ENCODE measurements around the gene PUM1.
"Not testable (repeated sequence)": the region's sequence is repeated elsewhere in the genome, so short reads cannot be mapped to it uniquely, and the experiment has no call there.

Gene PUM1

DNA sequence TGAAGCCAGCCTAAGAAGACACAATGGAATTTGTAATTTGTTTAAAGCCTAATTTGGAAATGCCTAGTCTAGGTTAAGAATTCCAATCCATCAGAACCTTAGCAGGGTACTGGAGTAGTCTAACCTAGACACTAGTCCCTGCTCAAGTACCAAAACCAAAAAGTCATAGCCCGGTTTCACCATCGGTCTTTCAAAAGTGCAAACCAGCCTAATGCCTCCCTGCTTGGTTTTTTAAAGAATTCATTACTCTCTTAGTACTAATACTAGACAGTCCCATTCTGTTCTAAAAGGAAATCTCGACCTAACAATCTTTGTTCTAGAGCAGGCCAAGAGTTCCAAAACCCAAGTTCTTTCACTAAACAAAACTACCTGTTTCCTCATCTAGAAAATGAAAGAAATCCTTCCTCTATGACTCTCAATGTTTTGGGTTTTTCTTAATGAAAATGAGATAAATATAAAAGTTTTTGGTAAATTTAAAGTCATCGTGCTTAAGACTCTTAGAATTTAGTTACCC, 2.6 kb downstream of the PUM1 start:
- DNase-seq = no peak

DNA sequence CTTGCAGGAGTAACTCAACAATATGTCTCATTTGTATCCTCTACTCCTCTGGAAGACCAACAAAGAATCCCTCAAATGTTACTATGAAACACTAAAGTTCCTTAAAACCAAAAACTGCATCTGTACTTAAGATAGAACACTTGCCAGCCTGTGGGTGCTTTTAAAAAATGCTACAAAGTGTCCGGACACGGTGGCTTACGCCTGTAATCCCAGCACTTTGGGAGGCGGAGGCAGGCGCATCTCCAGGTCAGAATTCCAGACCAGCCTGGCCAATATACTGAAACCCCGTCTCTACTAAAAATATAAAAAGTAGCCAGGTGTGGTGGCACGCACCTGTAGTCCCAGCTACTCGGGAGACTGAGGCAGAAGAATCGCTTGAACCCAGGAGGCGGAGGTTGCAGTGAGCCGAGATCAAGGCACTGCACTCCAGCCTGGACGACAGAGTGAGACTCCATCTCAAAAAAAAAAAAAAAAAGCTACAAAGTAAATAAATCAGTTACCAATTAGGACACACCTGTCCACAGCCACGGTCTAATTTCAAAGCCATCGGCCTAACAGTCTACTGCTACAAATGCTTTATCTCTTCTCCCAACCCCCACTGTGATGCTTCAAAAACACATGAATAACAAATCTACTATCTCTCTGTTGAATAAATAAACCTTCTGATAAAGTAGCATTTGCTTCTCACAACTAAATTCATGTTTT, 3.2 kb downstream of the PUM1 start:
- not testable (repeated sequence) for DNase-seq

DNA sequence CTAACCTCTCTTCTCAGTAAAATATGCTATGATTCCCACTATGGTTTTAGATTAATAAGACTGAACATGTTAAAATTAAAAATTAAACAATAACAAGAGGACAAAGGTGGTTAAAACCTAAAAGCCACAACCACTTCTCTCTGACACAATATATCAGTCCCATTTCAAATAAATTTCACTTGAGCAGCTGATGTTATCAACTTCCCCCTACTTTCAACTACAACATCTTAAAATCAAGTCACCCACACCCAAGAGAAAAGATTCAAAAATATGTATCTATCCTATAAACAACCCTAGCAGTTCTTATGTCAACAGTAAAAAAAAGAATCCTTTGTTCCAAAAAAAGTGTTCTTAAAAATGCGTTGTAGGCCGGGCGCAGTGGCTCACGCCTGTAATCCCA, 7.5 kb downstream of the PUM1 start:
- DNase-seq = no peak

DNA sequence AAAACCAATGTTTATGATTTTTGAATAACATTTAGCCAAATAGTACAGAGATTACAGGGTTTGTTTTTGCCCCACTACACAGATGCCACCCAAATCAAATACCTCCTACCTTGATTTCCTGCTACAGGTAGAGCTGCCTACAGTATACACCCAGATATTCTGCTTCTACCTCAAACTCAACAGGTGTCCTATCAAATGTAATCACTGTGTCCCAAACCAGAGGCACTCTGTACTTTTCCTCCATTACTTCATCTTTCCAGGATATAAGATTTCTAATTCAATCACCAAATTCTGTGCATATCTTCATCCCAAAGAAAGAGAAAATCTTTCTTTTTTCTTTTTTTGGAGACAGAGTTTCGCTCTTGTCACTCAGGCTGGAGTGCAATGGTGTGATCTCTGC, 9.6 kb downstream of the PUM1 start:
- DNase-seq = no peak

DNA sequence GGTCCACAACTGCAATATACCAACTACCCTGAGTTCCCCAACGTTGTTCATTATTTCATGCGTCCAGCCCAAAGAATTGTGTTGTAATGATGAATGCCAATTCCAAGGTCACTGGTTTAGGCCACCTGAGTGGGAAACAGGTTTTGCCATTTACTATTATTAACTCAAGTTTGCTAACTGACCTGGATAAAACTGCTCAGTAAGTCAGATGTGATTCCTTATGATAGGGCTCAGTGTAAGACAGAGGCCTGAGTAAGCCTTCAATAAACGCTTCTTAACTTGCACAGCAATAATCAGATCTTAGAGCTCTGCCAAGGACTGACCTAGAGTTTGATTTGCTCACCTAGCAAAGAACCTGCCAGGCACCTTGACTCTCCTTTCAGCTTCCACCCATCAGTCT, 10.0 kb downstream of the PUM1 start:
- DNase-seq = no peak

DNA sequence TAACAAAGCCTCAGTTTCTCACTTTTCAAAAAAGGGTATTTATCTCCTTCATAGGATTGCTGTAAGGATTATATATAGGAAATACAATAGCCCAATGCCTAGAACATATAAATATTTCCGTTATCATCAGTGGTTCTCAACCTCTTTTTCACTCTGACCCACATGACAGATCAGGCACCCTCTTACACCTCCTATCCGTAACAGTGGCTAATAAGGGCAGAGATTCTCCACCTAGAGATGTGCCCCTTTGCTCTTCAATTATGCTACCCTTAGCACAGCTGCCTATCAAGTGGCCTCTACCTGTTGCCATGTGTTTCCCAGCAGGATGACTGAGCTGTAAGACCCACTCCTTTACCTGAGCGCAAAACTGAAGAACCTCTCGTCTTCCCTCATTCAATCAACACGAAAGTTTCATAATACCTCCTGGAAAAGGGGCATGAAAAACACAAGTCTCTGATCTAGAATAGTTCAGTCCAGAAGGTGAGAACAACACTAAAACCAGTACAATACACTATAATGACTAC, 10.5 kb downstream of the PUM1 start:
- DNase-seq = no peak

DNA sequence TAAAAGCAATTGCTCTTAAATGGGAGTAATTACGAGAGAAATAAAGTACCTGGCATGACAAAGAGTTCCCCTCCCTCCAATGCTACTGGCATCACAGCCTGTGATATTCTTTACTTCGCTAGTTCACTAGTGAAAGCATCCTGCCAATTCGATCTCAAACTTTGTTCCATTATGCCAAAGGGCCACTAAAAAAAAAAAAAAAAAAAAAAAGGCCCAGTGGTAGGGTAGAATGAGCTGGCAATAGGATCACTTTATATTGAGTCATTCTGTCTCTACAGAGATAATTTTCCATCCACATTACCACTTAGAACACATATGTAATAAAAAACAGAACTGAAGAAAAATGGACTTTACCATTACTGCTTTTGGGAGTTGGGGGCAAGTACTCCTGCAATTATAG, 11.2 kb downstream of the PUM1 start:
- DNase-seq = no peak

DNA sequence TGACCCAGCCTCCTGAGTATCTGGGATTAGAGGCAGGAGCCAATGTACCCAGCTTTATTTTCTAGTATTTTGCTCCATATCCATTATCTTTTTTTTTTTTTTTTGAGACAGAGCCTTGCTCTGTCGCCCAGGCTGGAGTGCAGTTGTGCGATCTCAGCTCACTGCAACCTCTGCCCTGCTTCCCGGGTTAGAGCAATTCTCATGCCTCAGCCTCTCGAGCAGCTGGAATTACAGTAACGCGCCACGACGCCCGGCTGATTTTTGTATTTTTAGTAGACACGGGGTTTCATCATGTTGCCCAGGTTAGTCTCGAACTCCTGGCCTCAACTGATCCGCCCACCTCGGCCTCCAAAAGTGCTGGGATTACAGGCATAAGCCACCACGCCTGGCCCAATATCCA, 12.9 kb downstream of the PUM1 start:
- DNase-seq = not testable (repeated sequence)

DNA sequence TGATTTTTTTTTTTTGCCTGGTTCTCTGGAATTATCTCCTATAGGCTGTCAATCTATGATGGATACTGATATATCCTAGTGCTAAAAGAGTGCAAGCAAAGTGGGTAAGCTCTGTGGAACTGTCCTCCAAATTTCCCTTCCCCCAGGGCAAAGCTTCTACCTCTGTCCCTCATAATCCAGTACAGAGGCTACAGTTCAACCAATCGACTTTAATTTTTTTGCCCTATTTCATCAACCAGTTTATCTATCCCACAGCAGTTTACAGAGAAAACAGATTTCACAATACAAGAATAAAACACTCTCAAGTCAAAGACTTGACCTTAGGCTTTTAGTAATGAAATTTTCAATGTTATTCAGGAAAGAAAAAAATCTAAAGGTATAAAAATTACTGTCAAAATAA, 13.9 kb downstream of the PUM1 start:
- DNase-seq = no peak

DNA sequence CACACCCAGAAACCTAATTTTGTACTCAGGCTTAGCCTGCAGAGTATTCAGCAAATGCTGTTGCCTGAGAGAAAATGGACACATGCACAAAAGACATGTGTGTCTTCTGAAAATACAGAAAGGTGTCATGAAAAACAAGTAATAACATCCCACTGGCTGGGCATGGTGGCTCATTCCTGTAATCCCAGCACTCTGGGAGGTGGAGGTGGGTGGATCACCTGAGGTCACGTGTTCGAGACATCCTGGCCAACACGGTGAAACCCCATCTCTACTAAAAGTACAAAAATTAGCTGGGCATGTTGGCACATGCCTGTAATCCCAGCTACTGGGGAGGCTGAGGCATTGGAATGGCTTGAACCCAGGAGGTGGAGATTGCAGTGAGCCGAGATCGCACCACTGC, 18.0 kb downstream of the PUM1 start:
- not testable (repeated sequence) for DNase-seq

DNA sequence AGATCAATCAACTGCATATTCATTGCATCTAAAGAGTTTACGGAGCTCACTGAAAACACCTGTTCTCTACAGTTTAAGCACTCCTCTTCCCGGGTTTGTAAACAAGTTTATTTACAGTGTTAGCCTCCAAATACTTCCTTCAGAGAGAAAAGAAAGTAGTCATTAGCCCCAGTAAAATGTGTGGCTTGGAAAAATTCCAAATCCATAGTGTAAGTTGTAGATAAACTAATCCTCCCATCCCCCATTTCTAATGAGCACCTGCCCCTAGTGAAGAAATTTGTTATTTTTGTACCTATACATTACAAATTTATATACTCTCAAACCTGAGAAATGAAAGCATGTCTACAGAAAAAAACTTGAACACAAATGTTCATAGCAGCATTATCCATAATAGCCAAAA, 21.9 kb downstream of the PUM1 start:
- DNase-seq = no peak

DNA sequence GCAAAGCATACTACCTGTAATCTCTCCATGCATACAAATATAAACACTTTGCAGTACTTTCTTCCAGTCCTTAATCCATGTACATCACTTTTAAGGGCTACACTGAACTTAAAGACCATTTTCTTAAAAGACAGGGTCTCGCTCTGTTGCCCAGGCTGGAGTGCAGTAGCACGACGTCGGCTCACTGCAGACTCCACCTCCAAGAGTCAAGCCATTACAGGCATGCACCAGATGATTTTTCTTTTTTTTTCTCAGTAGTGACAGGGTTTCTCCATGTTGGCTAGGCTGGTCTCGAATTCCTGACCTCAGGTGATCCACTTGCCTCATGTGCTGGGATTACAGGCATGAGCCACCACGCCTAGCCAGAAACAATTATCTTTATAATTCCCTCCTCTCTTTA, 22.9 kb downstream of the PUM1 start:
- no peak for DNase-seq

DNA sequence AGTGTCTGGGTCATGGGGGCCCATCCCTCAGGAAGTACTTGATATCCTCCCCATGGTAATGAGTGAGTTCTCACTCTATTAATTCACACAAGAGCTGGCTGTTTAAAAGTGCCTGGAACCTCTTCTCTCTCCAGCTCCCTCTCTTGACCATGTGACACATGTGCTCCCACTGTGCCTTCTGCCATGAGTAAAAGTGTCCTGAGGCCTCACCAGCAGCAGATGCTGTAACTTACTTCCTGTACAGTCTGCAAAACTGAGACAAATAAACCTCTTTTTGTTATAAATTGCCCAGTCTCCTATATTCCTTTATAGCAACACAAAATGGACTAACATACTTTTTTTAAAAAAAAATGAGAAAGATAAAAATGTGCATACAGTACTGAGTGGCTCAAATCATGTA, 24.0 kb downstream of the PUM1 start:
- DNase-seq = no peak

DNA sequence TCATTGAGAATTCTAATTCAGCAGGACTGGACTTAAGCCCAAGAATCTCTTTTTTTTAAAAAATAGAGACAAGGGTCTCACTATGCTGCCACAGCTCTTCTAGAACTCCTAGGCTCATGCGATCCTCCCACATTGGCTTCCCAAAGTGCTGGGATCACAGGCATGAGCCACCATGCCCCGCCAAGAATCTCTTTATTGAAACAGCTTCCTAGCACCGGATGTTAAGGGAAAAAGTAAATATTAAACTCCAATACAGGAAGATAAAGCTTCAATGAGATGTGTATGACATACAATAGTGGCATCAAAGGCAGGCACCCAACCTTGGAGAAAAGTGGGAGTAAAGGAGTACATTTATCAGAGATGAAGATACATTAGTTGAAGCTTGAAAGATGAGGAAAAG, 25.5 kb downstream of the PUM1 start:
- no peak for DNase-seq

DNA sequence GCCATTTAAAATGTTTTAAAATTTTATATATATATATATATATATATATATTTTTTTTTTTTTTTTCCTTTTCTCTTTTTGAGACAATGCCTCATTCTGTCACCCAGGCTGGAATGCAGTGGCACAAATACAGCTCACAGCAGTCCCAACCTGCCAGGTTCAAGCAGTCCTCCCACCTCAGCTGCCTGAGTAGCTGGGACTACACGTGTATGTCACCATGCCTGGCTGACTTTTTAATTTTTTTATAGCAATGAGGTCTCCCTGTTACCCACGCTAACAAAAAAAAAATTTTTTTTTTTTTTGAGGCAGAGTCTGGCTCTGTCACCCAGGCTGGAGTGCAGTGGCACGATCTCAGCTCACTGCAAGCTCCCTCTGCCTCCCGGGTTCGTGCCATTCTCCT, 26.6 kb downstream of the PUM1 start:
- DNase-seq = not testable (repeated sequence)

DNA sequence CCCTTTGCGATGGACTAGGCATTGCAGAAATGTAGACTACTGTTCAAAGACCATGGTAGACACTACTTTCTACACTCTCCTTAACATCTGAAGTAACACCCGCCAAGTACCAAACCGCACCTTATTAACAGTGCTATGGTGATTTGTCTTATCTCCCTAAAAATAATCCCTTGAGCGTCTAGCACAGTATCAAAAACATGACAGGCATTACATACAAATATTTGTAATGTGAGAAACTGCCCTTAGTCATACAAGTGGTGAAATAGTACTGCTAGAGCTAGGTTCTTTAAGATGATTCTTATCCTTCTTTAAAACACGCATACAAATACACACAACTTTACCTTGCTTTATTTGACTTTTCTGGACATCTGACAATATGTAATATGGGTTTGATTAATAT, 27.2 kb downstream of the PUM1 start:
- no peak for DNase-seq

DNA sequence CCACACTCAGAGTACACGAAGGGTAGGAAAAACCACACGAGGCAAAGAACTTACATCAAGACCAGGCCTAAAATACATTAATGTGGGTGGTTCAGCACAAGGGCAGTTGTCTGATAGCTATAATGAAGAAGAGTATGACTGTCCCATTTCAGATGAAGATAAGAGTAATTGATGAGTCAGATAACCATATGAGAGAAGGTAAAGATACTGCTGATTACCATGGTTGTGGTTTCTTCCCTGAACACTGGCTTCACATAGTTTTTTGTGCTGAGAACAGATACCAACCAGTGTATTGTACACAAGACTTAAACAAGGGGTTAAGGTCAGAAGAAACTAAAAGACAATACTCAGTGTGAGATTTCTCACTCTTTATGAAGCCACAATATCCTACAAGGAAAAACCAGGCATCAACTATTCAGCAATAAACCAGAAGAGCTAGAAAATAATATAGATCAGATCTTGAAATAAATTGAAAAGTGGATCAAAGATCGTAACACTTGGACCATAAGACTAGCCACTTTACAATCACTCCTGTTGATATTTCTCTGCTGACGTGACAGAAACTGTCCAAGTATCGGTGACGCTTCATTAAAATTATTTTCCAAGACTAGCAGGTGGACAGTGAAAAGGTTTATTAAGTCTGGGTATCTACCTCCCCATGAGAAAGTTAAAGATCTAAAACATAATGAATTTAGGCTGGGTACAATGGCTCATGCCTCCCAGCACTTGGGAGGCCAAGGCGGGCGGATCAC, 28.6 kb downstream of the PUM1 start:
- DNase-seq = no peak

DNA sequence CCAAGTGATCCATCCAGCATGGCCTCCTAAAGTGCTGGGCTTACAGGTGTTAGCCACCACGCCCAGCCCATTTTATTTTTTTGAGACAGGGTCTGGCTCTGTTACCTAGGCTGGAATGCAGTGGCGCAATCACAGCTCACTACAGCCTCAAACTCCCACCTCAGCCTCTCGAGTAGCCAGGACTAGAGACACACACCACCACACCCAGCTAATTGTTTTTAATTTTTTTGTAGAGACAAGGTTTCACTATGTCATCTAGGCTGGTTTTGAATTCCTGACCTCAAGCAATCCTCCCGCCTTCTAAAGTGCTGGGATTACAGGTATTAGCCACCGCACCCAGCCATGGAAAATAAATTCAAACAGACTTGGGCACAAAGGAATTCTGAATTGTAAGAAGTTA, 31.9 kb downstream of the PUM1 start:
- DNase-seq = no peak

DNA sequence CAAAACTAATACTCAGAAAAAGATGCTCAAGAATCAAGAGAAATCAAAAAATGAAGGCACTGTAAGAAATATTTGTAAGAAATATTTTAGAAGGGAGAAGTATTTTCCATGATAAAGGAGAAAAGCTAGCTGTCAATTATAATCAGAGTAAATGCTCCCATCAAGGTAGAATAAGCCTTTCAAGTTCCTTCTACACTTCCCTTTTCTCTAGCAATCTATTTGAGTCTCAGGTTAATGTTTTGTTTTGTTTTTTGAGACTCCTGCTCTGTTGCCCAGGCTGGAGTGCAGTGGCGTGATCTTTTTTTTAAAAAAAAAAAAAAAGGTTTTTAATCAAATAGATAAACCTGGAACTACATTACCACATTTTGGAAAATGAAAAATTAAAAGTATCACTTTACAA, 33.3 kb downstream of the PUM1 start:
- no peak for DNase-seq

DNA sequence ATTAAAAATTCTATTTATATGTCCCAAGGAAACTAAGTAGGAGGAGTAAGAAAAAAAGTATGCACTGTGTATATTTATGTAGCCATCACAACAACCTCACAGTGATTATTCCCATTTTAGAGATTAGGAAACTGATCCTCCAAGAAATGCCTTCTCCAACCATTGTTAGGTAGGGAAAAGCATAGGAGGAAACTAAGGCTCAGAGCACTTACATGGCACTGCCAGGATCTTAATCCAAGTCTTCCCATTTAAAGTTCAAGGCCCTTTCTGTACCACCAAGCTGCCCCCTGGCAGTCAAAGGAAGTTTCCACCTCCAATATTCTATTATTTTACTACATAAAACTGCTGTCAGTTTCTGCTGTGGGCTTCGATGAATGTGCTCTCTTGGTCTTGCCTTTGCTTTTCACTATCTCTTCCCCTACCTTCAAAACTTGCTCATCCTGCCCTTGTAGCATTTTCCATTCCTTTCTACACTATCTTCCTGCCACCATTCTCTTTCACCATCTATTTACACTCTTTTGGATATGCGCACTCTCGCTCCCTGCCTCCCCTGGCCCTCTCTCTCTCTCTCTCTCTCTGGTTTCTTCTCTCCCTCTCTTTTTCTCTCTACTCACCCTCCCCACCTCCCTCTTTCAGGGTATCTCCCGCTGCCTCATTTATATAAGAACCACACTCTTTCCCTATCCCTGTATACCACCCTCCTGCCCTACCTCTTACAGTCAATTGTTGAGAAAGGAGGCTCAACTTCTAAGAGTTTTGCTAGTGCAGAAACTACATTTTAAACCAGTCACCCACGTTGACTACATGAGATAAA, 34.0 kb downstream of the PUM1 start:
- no peak for DNase-seq

DNA sequence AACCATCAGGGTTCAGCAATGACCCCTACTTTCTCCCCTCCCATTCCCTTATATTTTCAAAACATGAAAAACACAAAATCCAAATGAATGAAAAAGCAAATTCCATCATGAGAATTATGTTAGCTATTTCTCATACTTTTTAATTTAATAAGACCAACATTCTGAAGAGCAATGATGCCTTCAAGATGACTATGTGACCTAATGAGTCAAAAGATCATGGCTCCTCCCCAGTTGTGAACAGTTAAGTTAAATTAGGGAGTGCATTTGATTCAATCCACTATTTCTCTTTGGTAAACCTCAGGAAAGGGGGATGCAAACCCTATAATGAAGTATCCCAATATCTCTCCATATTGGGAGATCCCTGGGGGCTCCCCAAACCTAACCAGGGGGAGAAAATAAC, 36.5 kb downstream of the PUM1 start:
- no peak for DNase-seq

DNA sequence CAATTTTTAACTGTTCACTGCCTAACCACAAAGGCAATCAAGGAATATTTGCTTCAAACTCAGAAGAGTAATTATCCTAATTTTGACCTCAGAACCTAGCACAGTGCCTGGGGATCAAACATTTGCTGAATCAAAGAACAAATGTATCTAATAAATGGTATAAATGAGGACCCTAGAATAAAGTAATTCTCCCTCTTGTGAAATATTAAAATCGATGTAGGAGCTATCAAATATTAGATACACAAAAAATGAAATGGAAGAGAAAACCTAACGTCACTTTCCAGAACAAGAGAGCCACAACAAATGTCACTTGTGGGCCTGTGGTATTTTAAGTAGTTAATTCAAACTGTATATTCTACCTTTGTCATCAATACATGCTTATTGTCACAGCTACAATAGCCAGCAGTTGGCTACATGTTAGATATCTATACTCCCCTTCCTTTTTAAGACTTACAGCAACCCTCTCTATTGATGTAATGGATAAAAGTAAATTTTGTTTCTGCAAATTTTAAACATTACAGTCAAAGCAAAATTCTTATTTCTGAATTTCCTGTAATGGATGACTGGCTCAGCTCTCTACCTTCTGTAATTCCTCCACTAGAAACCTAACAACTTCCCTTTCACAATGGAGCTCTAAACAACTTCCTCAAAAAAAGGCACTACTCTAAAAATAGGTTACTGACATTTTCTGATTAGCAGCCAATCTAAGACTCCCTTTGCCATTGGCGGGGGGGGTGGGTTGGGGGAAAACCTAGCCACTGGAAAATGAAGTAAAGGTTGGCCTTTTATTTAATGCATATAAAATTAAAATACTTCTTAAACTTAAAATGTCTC, 37.6 kb downstream of the PUM1 start:
- DNase-seq = no peak

DNA sequence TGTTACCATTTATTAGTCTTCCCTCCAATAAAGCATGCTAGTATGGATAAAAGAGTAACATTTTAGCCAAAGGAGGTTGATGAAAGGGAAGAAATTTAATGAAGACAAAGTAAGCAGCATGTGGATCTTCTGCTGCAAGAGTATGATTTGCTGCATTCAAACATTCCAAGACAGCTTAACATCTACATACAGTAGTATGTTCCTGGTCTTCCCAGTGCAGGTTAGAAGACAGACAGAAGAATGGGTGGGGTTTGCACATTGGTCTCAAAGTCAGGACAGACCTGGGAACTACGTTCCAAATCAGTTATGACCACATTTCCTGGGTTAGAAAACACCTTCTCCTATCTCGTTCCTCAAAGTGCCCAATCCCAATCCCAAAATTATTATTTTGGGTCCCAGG, 43.3 kb downstream of the PUM1 start:
- no peak for DNase-seq
